ENCODE data around the gene RAE1.

- no peak for TF ChIP-seq CTCF (IDR thresholded peaks at IDR 0.05)
- TF ChIP-seq POLR2A (IDR thresholded peaks at IDR 0.05), result no peak
Observed at GRCh38 chr20:57404006-57404405, 53.0 kb downstream of the RAE1 start.
